GM23248 (cell line): ENCODE results near the gene AXIN1.

Experiments
- EZH2 ChIP-seq: fragments of 200-600 bp; sonication (generic); IDR thresholded peaks from 2 replicates; pipeline ENCODE4 v1.6.1; 2018; ENCODE audit warnings: antibody characterized with exemption, mild to moderate bottlenecking; ENCODE audit not compliant: insufficient read depth, poor library complexity, severe bottlenecking
- EZH2phosphoT487 ChIP-seq: fragments of 200-600 bp; sonication (generic); IDR thresholded peaks from 2 replicates; pipeline ENCODE4 v1.6.1; 2018; ENCODE audit warnings: antibody characterized with exemption, moderate library complexity, mild to moderate bottlenecking, low read depth; ENCODE audit not compliant: insufficient read depth

DNA sequence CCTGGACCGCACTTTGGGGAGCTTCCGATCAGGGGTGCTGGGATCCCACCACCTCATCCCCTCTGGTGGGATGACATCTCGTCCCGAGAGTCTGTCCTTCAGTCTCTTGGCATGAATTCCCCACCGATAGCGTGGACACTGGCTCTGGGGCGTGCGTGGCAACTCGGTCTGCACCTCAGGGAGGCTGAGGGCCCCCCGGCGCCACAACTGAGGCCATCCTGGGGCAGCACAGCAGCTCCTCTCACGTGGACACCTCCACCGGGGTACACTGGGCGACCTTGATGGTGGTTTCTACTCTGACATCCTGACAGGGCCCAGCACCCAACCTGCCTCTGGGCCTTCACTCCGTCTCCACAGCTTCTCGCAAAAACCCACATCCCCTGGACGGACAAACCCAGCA, 61.0 kb downstream of the AXIN1 start:
- TF ChIP-seq EZH2 (no peak), EZH2phosphoT487 (no peak)
